WTC11 (cell line): ENCODE results near the gene MED9. TPM values are rescaled to one million over a fixed set of nuclear protein-coding genes. Genes with fewer than 3 reads are reported as not detected.

Experiments
- ATAC-seq: fragments of 200-7000 bp; cut with Tn5 transposase; 2 replicates; pipeline ENCODE4 v1.10.0; 2021; ENCODE audit warnings: mild to moderate bottlenecking, moderate library complexity
- CTCF ChIA-PET: fragments of 300-600 bp; sonication (Branson Sonifier 250); formaldehyde crosslinking; loops from one replicate; lab custom pipeline; 2021; ENCODE audit warnings: antibody characterized with exemption; lab: Charles Lee
- POLR2A ChIA-PET: fragments of 350-600 bp; sonication (Branson Sonifier 250); formaldehyde crosslinking; loops from one replicate; lab custom pipeline; 2021; ENCODE audit warnings: antibody characterized with exemption; lab: Charles Lee
- DNase-seq: peaks from one replicate; pipeline ENCODE4 v3.0.0; 2021; ENCODE audit warnings: low spot score
- H3K27ac Mint-ChIP-seq: 2 replicates; pipeline ENCODE4 v1.8.0; 2021; ENCODE audit warnings: mixed read lengths
- H3K27me3 Mint-ChIP-seq: 2 replicates; pipeline ENCODE4 v1.8.0; 2021; ENCODE audit warnings: low read depth, mild to moderate bottlenecking, moderate library complexity, mixed read lengths
- H3K36me3 Mint-ChIP-seq: 2 replicates; pipeline ENCODE4 v1.8.0; 2021; ENCODE audit warnings: mixed read lengths
- H3K4me1 Mint-ChIP-seq: 2 replicates; pipeline ENCODE4 v1.8.0; 2022; ENCODE audit warnings: mixed read lengths
- H3K4me3 Mint-ChIP-seq: 2 replicates; pipeline ENCODE4 v1.8.0; 2021; ENCODE audit warnings: mild to moderate bottlenecking, moderate library complexity, mixed read lengths
- H3K9me3 Mint-ChIP-seq: 2 replicates; pipeline ENCODE4 v1.8.0; 2021; ENCODE audit warnings: mixed read lengths
- AFF4 ChIP-seq: sonication (generic); formaldehyde crosslinking; IDR thresholded peaks from 2 replicates; pipeline ENCODE4 v1.8.1; 2023; ENCODE audit warnings: mild to moderate bottlenecking, missing genetic modification reagents, borderline replicate concordance
- CBFB ChIP-seq: sonication (generic); formaldehyde crosslinking; IDR thresholded peaks from 2 replicates; pipeline ENCODE4 v1.8.1; 2022; ENCODE audit warnings: mild to moderate bottlenecking, low read depth, missing genetic modification reagents
- ERG ChIP-seq: fragments of 250-450 bp; sonication (Bioruptor Pico); IDR thresholded peaks from 2 replicates; pipeline ENCODE4 v1.8.0; 2021; ENCODE audit warnings: mild to moderate bottlenecking
- FOXP1 ChIP-seq: sonication (generic); formaldehyde crosslinking; IDR thresholded peaks from 2 replicates; pipeline ENCODE4 v1.8.0; 2022; ENCODE audit warnings: missing genetic modification reagents, mild to moderate bottlenecking, moderate library complexity, borderline replicate concordance
- GRHL2 ChIP-seq: fragments of 250-450 bp; sonication (Bioruptor Pico); IDR thresholded peaks from 2 replicates; pipeline ENCODE4 v1.8.0; 2022; ENCODE audit warnings: mild to moderate bottlenecking, moderate library complexity; ENCODE audit not compliant: insufficient replicate concordance, severe bottlenecking
- HMGXB4 ChIP-seq: sonication (generic); formaldehyde crosslinking; IDR thresholded peaks from 2 replicates; pipeline ENCODE4 v1.8.1; 2023; ENCODE audit warnings: mild to moderate bottlenecking, moderate library complexity, missing genetic modification reagents
- IRF2 ChIP-seq: sonication (generic); formaldehyde crosslinking; IDR thresholded peaks from 2 replicates; pipeline ENCODE4 v1.8.0; 2022; ENCODE audit warnings: low read depth, missing genetic modification reagents, borderline replicate concordance
- JAZF1 ChIP-seq: fragments of 250-450 bp; sonication (Bioruptor Pico); IDR thresholded peaks from 2 replicates; pipeline ENCODE4 v1.9.0; 2021; ENCODE audit warnings: moderate library complexity, mild to moderate bottlenecking, inconsistent platforms
- NR1H2 ChIP-seq: sonication (generic); formaldehyde crosslinking; IDR thresholded peaks from 2 replicates; pipeline ENCODE4 v1.9.0; 2021; ENCODE audit warnings: mild to moderate bottlenecking, moderate library complexity, missing genetic modification reagents
- NR3C1 ChIP-seq: sonication (generic); formaldehyde crosslinking; conservative IDR thresholded peaks from 2 replicates; pipeline ENCODE4 v1.8.1; 2023; ENCODE audit warnings: low read depth, mild to moderate bottlenecking, missing genetic modification reagents
- PRRX2 ChIP-seq: fragments of 250-450 bp; sonication (Bioruptor Pico); IDR thresholded peaks from 2 replicates; pipeline ENCODE4 v1.8.0; 2021; ENCODE audit warnings: mild to moderate bottlenecking
- SMAD4 ChIP-seq: sonication (generic); formaldehyde crosslinking; IDR thresholded peaks from 2 replicates; pipeline ENCODE4 v1.8.0; 2022; ENCODE audit warnings: mild to moderate bottlenecking, missing genetic modification reagents
- SP1 ChIP-seq: sonication (generic); formaldehyde crosslinking; conservative IDR thresholded peaks from 2 replicates; pipeline ENCODE4 v1.8.1; 2022; ENCODE audit warnings: missing genetic modification reagents
- TEAD4 ChIP-seq: sonication (generic); formaldehyde crosslinking; IDR thresholded peaks from 2 replicates; pipeline ENCODE4 v1.8.0; 2022; ENCODE audit warnings: mild to moderate bottlenecking, missing genetic modification reagents
- ZNF121 ChIP-seq: sonication (generic); formaldehyde crosslinking; IDR thresholded peaks from 2 replicates; pipeline ENCODE4 v1.8.0; 2023; ENCODE audit warnings: missing genetic modification reagents
- ZNF232 ChIP-seq: sonication (generic); formaldehyde crosslinking; IDR thresholded peaks from 2 replicates; pipeline ENCODE4 v1.8.0; 2022; ENCODE audit warnings: mild to moderate bottlenecking, missing genetic modification reagents
- ZNF512 ChIP-seq: sonication (generic); formaldehyde crosslinking; IDR thresholded peaks from 2 replicates; pipeline ENCODE4 v1.8.1; 2022; ENCODE audit warnings: missing genetic modification reagents, borderline replicate concordance
- total RNA-seq: library from RNA; stranded (reverse); gene quantifications from 3 replicates; pipeline ENCODE4 v1.2.3, GENCODE V29; 2021
- TF ChIP-seq, protein P1 (sequence below): fragments of 250-450 bp; sonication (Bioruptor Pico); IDR thresholded peaks from 2 replicates; pipeline ENCODE4 v1.9.0; 2021; ENCODE audit warnings: mild to moderate bottlenecking, borderline replicate concordance
- TF ChIP-seq, protein P2 (sequence below): sonication (generic); formaldehyde crosslinking; IDR thresholded peaks from 2 replicates; pipeline ENCODE4 v1.8.1; 2023; ENCODE audit warnings: mild to moderate bottlenecking, missing genetic modification reagents, moderate library complexity
- TF ChIP-seq, protein P3 (sequence below): sonication (generic); formaldehyde crosslinking; IDR thresholded peaks from 2 replicates; pipeline ENCODE4 v1.8.1; 2022; ENCODE audit warnings: low read depth, mild to moderate bottlenecking, moderate library complexity, missing genetic modification reagents, borderline replicate concordance

The MED9 gene
- total RNA-seq, 1 experiment from 2014 or later: 21.1 TPM

GRCh38 chr17:17523731-17524490 lies 47.1 kb downstream of the MED9 start (continued):
- no peak for TF ChIP-seq ERG
- no peak for TF ChIP-seq IRF2 (CRISPR knock-in tag)
- TF ChIP-seq CBFB (CRISPR knock-in tag): no peak
- TF ChIP-seq ZNF121 (CRISPR knock-in tag): no peak
- TF ChIP-seq GRHL2 (CRISPR knock-in tag): no peak
- TF ChIP-seq, protein P1, sequence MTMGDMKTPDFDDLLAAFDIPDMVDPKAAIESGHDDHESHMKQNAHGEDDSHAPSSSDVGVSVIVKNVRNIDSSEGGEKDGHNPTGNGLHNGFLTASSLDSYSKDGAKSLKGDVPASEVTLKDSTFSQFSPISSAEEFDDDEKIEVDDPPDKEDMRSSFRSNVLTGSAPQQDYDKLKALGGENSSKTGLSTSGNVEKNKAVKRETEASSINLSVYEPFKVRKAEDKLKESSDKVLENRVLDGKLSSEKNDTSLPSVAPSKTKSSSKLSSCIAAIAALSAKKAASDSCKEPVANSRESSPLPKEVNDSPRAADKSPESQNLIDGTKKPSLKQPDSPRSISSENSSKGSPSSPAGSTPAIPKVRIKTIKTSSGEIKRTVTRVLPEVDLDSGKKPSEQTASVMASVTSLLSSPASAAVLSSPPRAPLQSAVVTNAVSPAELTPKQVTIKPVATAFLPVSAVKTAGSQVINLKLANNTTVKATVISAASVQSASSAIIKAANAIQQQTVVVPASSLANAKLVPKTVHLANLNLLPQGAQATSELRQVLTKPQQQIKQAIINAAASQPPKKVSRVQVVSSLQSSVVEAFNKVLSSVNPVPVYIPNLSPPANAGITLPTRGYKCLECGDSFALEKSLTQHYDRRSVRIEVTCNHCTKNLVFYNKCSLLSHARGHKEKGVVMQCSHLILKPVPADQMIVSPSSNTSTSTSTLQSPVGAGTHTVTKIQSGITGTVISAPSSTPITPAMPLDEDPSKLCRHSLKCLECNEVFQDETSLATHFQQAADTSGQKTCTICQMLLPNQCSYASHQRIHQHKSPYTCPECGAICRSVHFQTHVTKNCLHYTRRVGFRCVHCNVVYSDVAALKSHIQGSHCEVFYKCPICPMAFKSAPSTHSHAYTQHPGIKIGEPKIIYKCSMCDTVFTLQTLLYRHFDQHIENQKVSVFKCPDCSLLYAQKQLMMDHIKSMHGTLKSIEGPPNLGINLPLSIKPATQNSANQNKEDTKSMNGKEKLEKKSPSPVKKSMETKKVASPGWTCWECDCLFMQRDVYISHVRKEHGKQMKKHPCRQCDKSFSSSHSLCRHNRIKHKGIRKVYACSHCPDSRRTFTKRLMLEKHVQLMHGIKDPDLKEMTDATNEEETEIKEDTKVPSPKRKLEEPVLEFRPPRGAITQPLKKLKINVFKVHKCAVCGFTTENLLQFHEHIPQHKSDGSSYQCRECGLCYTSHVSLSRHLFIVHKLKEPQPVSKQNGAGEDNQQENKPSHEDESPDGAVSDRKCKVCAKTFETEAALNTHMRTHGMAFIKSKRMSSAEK: no peak
- no peak for TF ChIP-seq TEAD4
- no peak for TF ChIP-seq ZNF512 (CRISPR knock-in tag)
- no peak for TF ChIP-seq NR1H2 (CRISPR knock-in tag)
- no peak for TF ChIP-seq ZNF232

- no peak for ATAC-seq
- CTCF ChIA-PET: interaction anchor here (2.3 kb wide), 1 partner anchor 29 kb away, joined by 11 read pairs; the partner anchor contains the start of gene RASD1
Measured at GRCh38 chr17:17525311-17525710, 48.5 kb downstream of the MED9 start.

DNA sequence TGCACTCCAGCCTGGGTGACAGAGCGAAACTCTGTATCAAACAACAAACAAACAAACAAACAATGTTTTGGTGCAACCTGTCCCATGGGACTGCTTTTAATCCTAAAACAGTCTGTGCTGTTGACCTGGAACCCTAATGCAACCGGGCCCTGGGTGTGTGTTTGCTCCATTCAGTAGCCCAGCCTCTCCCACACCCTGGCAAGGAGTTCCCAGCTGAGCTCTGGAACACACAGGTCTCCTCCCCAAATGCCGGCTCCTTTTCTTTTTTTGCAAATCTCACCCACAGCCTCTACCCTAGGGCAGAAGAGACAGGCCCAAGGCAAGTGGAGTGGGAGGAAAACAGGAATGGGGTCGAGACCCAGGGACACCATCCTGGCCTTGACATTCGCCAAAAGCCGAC lies 49.2 kb downstream of the MED9 start:
- DNase-seq: no peak
- ATAC-seq: no peak
- Mint-ChIP-seq H3K4me3 (no peak overlapping the region), H3K27me3 (no peaks in the 10 kb centered on the region), H3K4me1 (peaks cover 27% of the 10 kb centered on the region), H3K36me3 (peaks cover 5% of the 10 kb centered on the region; the same call in 1 of the 2 replicates), H3K9me3 (0 out of 2 replicates have a peak, but pooled peaks cover 6% of the 10 kb centered on the region), H3K27ac (no peak overlapping the region)
- ChIA-PET POLR2A (no interaction called here), CTCF (interaction anchor here (2.3 kb wide), 1 partner anchor 30 kb away, joined by 11 read pairs; the partner anchor contains the start of gene RASD1)
- TF ChIP-seq TEAD4 (no peak), AFF4 (CRISPR knock-in tag) (no peak), HMGXB4 (no peak), JAZF1 (CRISPR knock-in tag) (no peak)
- TF ChIP-seq, protein P2, sequence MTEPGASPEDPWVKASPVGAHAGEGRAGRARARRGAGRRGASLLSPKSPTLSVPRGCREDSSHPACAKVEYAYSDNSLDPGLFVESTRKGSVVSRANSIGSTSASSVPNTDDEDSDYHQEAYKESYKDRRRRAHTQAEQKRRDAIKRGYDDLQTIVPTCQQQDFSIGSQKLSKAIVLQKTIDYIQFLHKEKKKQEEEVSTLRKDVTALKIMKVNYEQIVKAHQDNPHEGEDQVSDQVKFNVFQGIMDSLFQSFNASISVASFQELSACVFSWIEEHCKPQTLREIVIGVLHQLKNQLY (CRISPR knock-in tag): no peak

More at GRCh38 chr17:17525311-17525710, 48.5 kb downstream of the MED9 start:
- Mint-ChIP-seq H3K27ac (peak overlapping the region; percentile 94), H3K27me3 (no peaks in the 10 kb centered on the region), H3K36me3 (peaks cover 5% of the 10 kb centered on the region; the same call in 1 of the 2 replicates), H3K4me1 (peaks cover 27% of the 10 kb centered on the region), H3K4me3 (no peak overlapping the region), H3K9me3 (0 out of 2 replicates have a peak, but pooled peaks cover 6% of the 10 kb centered on the region)
- POLR2A ChIA-PET: no interaction called here
- no peak for DNase-seq
- no peak for TF ChIP-seq SP1 (CRISPR knock-in tag)
- TF ChIP-seq FOXP1: no peak
- no peak for TF ChIP-seq NR3C1
- TF ChIP-seq, protein P3, sequence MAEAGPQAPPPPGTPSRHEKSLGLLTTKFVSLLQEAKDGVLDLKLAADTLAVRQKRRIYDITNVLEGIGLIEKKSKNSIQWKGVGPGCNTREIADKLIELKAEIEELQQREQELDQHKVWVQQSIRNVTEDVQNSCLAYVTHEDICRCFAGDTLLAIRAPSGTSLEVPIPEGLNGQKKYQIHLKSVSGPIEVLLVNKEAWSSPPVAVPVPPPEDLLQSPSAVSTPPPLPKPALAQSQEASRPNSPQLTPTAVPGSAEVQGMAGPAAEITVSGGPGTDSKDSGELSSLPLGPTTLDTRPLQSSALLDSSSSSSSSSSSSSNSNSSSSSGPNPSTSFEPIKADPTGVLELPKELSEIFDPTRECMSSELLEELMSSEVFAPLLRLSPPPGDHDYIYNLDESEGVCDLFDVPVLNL: no peak
- no peak for TF ChIP-seq SMAD4 (CRISPR knock-in tag)
- no peak for TF ChIP-seq PRRX2 (CRISPR knock-in tag)
